Mucosa of descending colon (tissue), 3 donors: ENCODE measurements around the gene FLOT2. TPM values are rescaled to one million over a fixed set of nuclear protein-coding genes. Genes with fewer than 3 reads are reported as not detected.
A peak's percentile ranks its signal among the peaks of the same experiment; 100 is the strongest.
"Not testable (repeated sequence)": the region's sequence is repeated elsewhere in the genome, so short reads cannot be mapped to it uniquely, and the experiment has no call there.

Experiments
- ATAC-seq: fragments of 200-7000 bp; cut with Tn5 transposase; one replicate; pipeline ENCODE4 v1.9.1; 2020; ENCODE audit warnings: mild to moderate bottlenecking, moderate library complexity
- DNase-seq, 3 donors: peaks; one replicate each; pipeline ENCODE4 v3.0.0-alpha.2; 2020
- H3K36me3 ChIP-seq: fragments of 200-600 bp; one replicate; pipeline ENCODE4 v1.8.0; 2021; ENCODE audit warnings: low read depth, mild to moderate bottlenecking
- H3K4me1 ChIP-seq: fragments of 200-600 bp; one replicate; pipeline ENCODE4 v1.8.0; 2021; ENCODE audit warnings: low read depth, mild to moderate bottlenecking
- H3K4me3 ChIP-seq: fragments of 200-600 bp; one replicate; pipeline ENCODE4 v1.8.0; 2021; ENCODE audit warnings: mild to moderate bottlenecking
- H3K9me3 ChIP-seq: fragments of 200-600 bp; one replicate; pipeline ENCODE4 v1.8.0; 2021; ENCODE audit warnings: mild to moderate bottlenecking
- CTCF ChIP-seq: fragments of 200-600 bp; IDR thresholded peaks from one replicate; pipeline ENCODE4 v1.8.0; 2022; ENCODE audit warnings: antibody characterized with exemption, mild to moderate bottlenecking
- intact Hi-C, 2 donors: fragments of 100-400 bp; cut with DNase I in 1 of 2; cut with micrococcal nuclease in 1 of 2; formaldehyde crosslinking; loops; one replicate each; pipeline versions ENCODE4 v1.11.0 to v1.11.1; 2022; cut with DNase I, micrococcal nuclease
- total RNA-seq, 3 donors: library from RNA; stranded (reverse); fragmentation: NEBNext Ultra II Directional in 2 of 3; extraction: Animal tissue kit (Norgen Biotek cat#: 25700) in 2 of 3; gene quantifications; one replicate each; pipeline versions ENCODE4 v1.2.1 to v1.2.4, GENCODE V29; 2021 to 2023
- donor health status: DM: no; HTN: no; CAD: no; lungs with moderate emphysema.
- donor health status: DM: no; HTN: no; CAD: no.
- donor health status: DM: no; HTN: yes; CAD: no.

Gene FLOT2
- total RNA-seq, 3 donors from 2014 or later = 87.9 to 98.0 (median 89.8) TPM

- DNase-seq (peak in 1 of 3 donors; percentile 80), ATAC-seq (no peak)
- TF ChIP-seq CTCF = no peak
- Histone ChIP-seq H3K4me1 (peaks cover 33% of the 10 kb centered on the region), H3K36me3 (no peaks in the 10 kb centered on the region), H3K9me3 (no peaks in the 10 kb centered on the region), H3K4me3 (peak overlapping the region; percentile 37)
- intact Hi-C loops = no loop called here
Observed at GRCh38 chr17:28897769-28898526, 415 bp upstream of the FLOT2 start.

- peaks cover 31% of the 10 kb centered on the region for H3K4me1 ChIP-seq
- no peak for ATAC-seq
- H3K36me3 ChIP-seq = no peaks in the 10 kb centered on the region
- DNase-seq = peak in 1 of 3 donors; percentile 37
- TF ChIP-seq CTCF = no peak
- intact Hi-C loops = no loop called here
- H3K9me3 ChIP-seq = no peaks in the 10 kb centered on the region
- H3K4me3 ChIP-seq = peak overlapping the region; percentile 37
Observed at GRCh38 chr17:28896491-28896883, 1.0 kb downstream of the FLOT2 start.

DNA sequence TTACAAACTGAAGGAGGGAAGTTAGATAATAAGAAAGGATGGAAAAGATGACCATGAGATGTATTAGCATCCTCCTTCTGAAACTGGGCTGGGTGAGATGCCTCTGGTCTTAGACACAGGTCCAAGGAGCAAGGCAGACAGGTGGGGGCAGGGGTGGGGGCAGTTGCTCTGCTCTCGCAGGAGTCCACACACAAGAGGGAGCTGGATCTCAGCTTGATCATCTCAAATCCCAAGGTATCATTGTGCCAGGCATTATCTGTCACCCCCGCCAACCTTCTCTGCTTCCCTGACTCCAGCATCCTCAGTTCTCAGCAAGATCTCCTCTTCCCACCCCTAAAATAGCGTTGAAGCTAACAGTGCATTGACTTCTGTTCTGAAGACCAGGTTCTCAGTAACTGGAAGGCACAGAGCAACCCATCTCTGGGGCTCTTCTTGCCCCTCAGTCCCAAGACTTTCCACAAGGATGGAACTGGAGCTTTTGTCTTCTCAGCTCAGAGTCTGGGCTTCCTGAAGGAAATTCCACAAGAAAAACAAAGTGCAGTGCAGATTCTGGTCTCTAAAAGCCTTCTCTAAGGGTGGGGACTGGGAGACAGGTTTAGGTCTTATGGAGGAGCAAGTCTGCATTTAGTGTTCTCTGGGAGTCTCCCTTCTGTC is 1.6 kb downstream of the FLOT2 start:
- Histone ChIP-seq H3K4me3 (no peak overlapping the region), H3K4me1 (peaks cover 31% of the 10 kb centered on the region), H3K9me3 (no peaks in the 10 kb centered on the region), H3K36me3 (no peaks in the 10 kb centered on the region)
- no peak for TF ChIP-seq CTCF
- DNase-seq (peak in 1 of 3 donors; percentile 37), ATAC-seq (no peak)
- intact Hi-C loops = no loop called here

GRCh38 chr17:28893248-28894183 is 4.0 kb downstream of the FLOT2 start:
- H3K4me3 ChIP-seq, intact Hi-C loops, ATAC-seq, H3K9me3 ChIP-seq, H3K36me3 ChIP-seq: not testable (repeated sequence)
- peak in 1 of 3 donors; percentile 64 for DNase-seq
- H3K4me1 ChIP-seq = peaks cover 31% of the 10 kb centered on the region

DNA sequence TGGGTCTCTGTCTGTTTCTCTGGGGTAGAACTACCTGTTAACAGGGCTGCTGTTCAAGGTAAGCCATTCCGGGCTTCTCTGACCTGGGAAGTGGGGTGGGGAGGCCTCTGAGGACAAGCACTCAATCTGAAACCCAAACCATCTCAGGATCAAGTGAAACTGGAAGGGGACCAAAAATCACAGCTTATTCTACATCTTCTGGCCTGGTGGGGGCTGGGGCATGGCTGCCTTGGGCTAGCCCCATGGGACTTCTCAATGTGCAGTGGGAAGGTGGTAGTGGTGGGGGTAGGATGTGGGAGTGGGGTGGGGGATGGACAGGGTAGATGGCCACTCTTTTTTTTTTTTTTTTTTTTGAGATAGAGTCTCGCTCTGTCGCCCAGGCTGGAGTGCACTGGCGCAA is 5.5 kb downstream of the FLOT2 start:
- Histone ChIP-seq H3K4me3 (no peak overlapping the region), H3K9me3 (no peaks in the 10 kb centered on the region), H3K36me3 (no peaks in the 10 kb centered on the region), H3K4me1 (peaks cover 25% of the 10 kb centered on the region)
- no peak for ATAC-seq
- no peak for TF ChIP-seq CTCF
- peak in 1 of 3 donors; percentile 36 for DNase-seq
- intact Hi-C loops = no loop called here
